Epithelial cell of proximal tubule (primary cell): ENCODE data around the gene MCM7. TPM values are rescaled to one million over a fixed set of nuclear protein-coding genes. Genes with fewer than 3 reads are reported as not detected.

Experiments used
- DNase-seq: peaks from one replicate; pipeline ENCODE4 v3.0.0-alpha.2; 2011; ENCODE audit warnings: low read depth
- H3K4me3 ChIP-seq: 2 replicates; pipeline ENCODE4 v1.5.1; 2011; ENCODE audit warnings: low read depth, mild to moderate bottlenecking, low read length
- CTCF ChIP-seq: conservative IDR thresholded peaks from 2 replicates; pipeline ENCODE4 v1.5.1; 2012; ENCODE audit warnings: low read depth, mild to moderate bottlenecking, low read length
- total RNA-seq: library from RNA; depleted of rRNA; stranded (reverse); fragments of >200 nt; gene quantifications from 2 replicates; pipeline ENCODE4 v1.2.3, GENCODE V29; 2015

MCM7 gene
- total RNA-seq, 1 donor from 2014 or later, result 188 TPM

- TF ChIP-seq CTCF, result no peak
These were observed 8.1 kb downstream of the MCM7 start for GRCh38 chr7:100093054-100093453.

GRCh38 chr7:100091411-100092181 is 9.6 kb downstream of the MCM7 start:
- no peak overlapping the region for H3K4me3 ChIP-seq
- DNase-seq, result no peak
- peak; percentile 18 for TF ChIP-seq CTCF

More at GRCh38 chr7:100093054-100093453, 8.1 kb downstream of the MCM7 start:
- no peak for DNase-seq
- H3K4me3 ChIP-seq, result no peak overlapping the region

GRCh38 chr7:100090527-100091410 is 10.4 kb downstream of the MCM7 start:
- DNase-seq, result no peak
- no peak for TF ChIP-seq CTCF
- H3K4me3 ChIP-seq, result no peak overlapping the region

- H3K4me3 ChIP-seq, result peak overlapping the region; percentile 97
- TF ChIP-seq CTCF, result no peak
- DNase-seq, result no peak
These were observed 11.6 kb downstream of the MCM7 start for GRCh38 chr7:100089458-100090196.

GRCh38 chr7:100088621-100089457 is 12.4 kb downstream of the MCM7 start, which contains the start of gene COPS6:
Gene COPS6, plus strand, starts transcription at chr7:100088969. Its CDS starts 22 bp downstream, at chr7:100088991.
- TF ChIP-seq CTCF, result no peak
- peak within 1 kb of the TSS; percentile 97 for H3K4me3 ChIP-seq
- DNase-seq, result no peak

GRCh38 chr7:100088095-100088620 is 13.0 kb downstream of the MCM7 start:
- DNase-seq, result no peak
- TF ChIP-seq CTCF, result no peak
- H3K4me3 ChIP-seq, result peak overlapping the region; percentile 97
